ENCODE data around the gene ELANE. TPM values are rescaled to one million over a fixed set of nuclear protein-coding genes. Genes with fewer than 3 reads are reported as not detected.

Gene ELANE
- total RNA-seq, 2 experiments from 2014 or later: not detected

DNA sequence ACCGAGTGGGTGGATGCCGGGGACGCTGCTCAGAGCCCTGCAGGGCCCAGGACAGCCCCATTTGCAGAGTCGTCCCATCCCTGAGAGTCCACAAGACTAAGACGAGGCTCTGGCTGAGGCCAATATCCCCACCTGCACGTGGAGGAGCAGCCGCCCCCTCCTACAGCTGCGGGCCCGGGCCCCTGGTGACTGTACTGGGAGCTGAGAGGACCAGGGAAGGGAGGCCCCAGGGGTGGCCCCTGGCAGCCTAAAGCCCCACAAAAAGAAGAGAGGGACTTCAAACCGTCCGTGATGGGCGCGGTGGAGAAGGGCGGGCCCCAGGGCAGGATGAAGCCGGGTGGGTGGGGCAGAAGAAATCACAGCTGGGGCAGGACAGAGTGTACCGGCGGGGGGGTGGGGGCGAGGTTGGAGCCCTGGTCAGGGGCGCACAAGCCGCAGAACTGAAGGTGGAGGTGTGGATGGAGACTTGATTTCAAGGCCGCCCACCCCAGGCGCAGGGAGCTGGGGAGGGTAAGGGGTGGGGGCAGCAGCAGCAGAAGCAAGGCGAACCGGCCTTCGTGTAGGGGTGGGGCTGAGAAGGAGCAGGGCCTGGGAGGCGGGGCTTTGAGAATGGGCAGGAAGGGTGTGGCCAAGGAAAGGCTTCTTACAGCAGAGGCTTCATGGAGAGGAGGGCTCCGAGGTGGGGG, 20.3 kb downstream of the ELANE start:
- no peaks in the 10 kb centered on the region for H3K9me3 ChIP-seq (ENCODE audit: low read length)
- DNase-seq (ENCODE audit: low spot score): peak; percentile 93
- no peak overlapping the region for H2AFZ ChIP-seq (ENCODE audit: low read length)
- H4K20me1 ChIP-seq (ENCODE audit: insufficient read depth, low read length): no peaks in the 10 kb centered on the region
- intact Hi-C loops (cut with micrococcal nuclease; ENCODE audit: unreplicated experiment): loop anchor here (2.0 kb wide), 1 partner anchor 20 kb away; the partner anchor contains the start of genes MED16 and RNU6-9
- peaks cover 9% of the 10 kb centered on the region for H3K4me1 ChIP-seq (ENCODE audit: insufficient read depth, low read length, poor library complexity, severe bottlenecking)
- H3K79me2 ChIP-seq (ENCODE audit: insufficient read depth, low read depth, low read length): no peaks in the 10 kb centered on the region
- no peaks in the 10 kb centered on the region for H3K9me2 ChIP-seq (ENCODE audit: insufficient read depth, low read length)
- ChIA-PET CTCF (ENCODE audit: unreplicated experiment) (no interaction called here), POLR2A (interaction anchor here (0.6 kb wide), 1 partner anchor 18 kb away, joined by 3 read pairs; no protein-coding TSS in a partner anchor)
- peaks cover 31% of the 10 kb centered on the region; the same call in 1 of the 2 replicates for H3K36me3 ChIP-seq (ENCODE audit: insufficient read depth, low read length)
- TF ChIP-seq EZH2phosphoT487 (IDR thresholded peaks at IDR 0.05; ENCODE audit: borderline replicate concordance, low read depth, low read length): no peak
- TF ChIP-seq, protein P1, sequence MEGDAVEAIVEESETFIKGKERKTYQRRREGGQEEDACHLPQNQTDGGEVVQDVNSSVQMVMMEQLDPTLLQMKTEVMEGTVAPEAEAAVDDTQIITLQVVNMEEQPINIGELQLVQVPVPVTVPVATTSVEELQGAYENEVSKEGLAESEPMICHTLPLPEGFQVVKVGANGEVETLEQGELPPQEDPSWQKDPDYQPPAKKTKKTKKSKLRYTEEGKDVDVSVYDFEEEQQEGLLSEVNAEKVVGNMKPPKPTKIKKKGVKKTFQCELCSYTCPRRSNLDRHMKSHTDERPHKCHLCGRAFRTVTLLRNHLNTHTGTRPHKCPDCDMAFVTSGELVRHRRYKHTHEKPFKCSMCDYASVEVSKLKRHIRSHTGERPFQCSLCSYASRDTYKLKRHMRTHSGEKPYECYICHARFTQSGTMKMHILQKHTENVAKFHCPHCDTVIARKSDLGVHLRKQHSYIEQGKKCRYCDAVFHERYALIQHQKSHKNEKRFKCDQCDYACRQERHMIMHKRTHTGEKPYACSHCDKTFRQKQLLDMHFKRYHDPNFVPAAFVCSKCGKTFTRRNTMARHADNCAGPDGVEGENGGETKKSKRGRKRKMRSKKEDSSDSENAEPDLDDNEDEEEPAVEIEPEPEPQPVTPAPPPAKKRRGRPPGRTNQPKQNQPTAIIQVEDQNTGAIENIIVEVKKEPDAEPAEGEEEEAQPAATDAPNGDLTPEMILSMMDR (conservative IDR thresholded peaks at IDR 0.05; ENCODE audit: low read length): no peak
- H3K27ac ChIP-seq (ENCODE audit: low read depth, low read length, poor library complexity, severe bottlenecking): peak overlapping the region; percentile 63
- BruUV-seq (replicated peaks): no TSS peak
- peak overlapping the region; percentile 47 for H3K4me3 ChIP-seq (ENCODE audit: low read depth, low read length, poor library complexity, severe bottlenecking)
- H3K4me2 ChIP-seq (ENCODE audit: low read length): peak overlapping the region; percentile 56

DNA sequence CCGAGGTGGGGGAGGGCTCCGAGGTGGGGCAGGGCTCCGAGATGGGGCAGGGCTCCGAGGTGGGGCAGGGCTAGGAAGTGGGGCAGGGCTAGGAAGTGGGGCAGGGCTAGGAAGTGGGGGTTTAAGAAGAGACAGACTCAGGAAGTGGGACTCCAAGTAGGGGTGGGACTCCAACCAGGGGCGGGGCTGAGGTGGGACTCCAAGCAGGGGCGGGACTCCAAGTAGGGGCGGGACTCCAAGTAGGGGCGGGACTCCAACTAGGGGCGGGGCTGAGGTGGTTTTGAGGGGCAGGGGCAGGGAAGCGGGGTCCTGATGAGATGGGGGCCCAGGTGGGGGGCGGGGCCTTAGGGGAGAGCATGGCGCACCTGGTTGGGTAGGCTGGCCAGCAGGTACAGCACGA, 21.0 kb downstream of the ELANE start:
- H3K4me3 ChIP-seq (ENCODE audit: low read depth, low read length, poor library complexity, severe bottlenecking): peak overlapping the region; percentile 47
- peak overlapping the region; percentile 63 for H3K27ac ChIP-seq (ENCODE audit: low read depth, low read length, poor library complexity, severe bottlenecking)

More for the DNA sequence above, 21.0 kb downstream of the ELANE start:
- no TSS peak for BruUV-seq (replicated peaks)
- Histone ChIP-seq H3K4me1 (ENCODE audit: insufficient read depth, low read length, poor library complexity, severe bottlenecking) (peaks cover 9% of the 10 kb centered on the region), H3K79me2 (ENCODE audit: insufficient read depth, low read depth, low read length) (no peaks in the 10 kb centered on the region), H3K4me2 (ENCODE audit: low read length) (no peak overlapping the region), H2AFZ (ENCODE audit: low read length) (no peak overlapping the region), H3K36me3 (ENCODE audit: insufficient read depth, low read length) (peaks cover 31% of the 10 kb centered on the region; the same call in 1 of the 2 replicates), H4K20me1 (ENCODE audit: insufficient read depth, low read length) (no peaks in the 10 kb centered on the region), H3K9me2 (ENCODE audit: insufficient read depth, low read length) (no peaks in the 10 kb centered on the region), H3K9me3 (ENCODE audit: low read length) (no peaks in the 10 kb centered on the region)
- intact Hi-C loops (cut with micrococcal nuclease; ENCODE audit: unreplicated experiment): loop anchor here (2.0 kb wide), 1 partner anchor 20 kb away; the partner anchor contains the start of genes MED16 and RNU6-9
- no peak for TF ChIP-seq EZH2phosphoT487 (IDR thresholded peaks at IDR 0.05; ENCODE audit: borderline replicate concordance, low read depth, low read length)
- TF ChIP-seq, protein P1 (conservative IDR thresholded peaks at IDR 0.05; ENCODE audit: low read length): no peak
- DNase-seq (ENCODE audit: low spot score): peak; percentile 94
- ChIA-PET CTCF (ENCODE audit: unreplicated experiment) (no interaction called here), POLR2A (interaction anchor here (0.6 kb wide), 1 partner anchor 19 kb away, joined by 3 read pairs; no protein-coding TSS in a partner anchor)

Measured in OCI-LY7 (cell line).